GM21717 (cell line): Measurements from ENCODE around the gene KCNN1.
"Not testable (repeated sequence)": the region's sequence is repeated elsewhere in the genome, so short reads cannot be mapped to it uniquely, and the experiment has no call there.

Experiments
- ATAC-seq: cut with Tn5 transposase; IDR thresholded peaks from one replicate; pipeline ENCODE4 v1.9.1; 2021; ENCODE audit warnings: mild to moderate bottlenecking, moderate library complexity; ENCODE audit not compliant: unreplicated experiment

Gene KCNN1

DNA sequence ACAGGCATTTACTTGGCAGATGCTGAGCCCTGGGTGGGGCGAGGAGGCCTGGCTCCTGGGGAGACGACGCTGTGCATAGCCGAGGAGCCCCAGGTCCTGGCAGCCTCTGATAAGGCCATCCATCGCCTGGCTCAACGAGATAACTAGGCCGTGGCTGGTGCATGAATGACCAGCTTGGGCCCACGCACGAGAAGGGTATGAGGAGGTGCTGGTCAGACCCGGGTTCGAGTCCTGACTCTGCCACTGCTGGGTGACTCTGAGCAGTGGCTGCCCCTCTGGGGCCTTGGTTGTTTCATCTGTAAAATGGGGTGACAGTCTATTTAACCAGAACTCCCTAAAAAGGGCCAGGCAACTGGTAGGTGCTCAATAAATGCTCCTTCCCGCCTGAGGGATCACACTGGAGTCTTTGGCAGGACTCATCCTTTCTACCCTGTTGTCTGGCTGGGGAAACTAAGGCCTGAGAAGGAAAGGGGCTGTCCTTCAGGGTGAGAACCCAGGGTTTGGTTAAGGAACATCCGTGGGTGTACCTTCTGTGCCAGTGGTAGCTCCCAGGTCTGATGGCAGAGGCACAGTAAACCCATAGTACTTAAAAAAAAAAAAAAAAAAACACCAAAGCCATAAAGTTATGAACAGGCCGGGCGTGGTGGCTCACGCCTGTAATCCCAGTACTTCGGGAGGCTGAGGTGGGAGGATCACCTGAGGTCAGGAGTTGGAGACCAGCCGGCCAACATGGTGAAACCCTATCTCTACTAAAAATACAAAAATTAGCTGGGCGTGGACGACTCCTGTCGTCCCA is 33.0 kb downstream of the KCNN1 start:
- no peak for ATAC-seq

DNA sequence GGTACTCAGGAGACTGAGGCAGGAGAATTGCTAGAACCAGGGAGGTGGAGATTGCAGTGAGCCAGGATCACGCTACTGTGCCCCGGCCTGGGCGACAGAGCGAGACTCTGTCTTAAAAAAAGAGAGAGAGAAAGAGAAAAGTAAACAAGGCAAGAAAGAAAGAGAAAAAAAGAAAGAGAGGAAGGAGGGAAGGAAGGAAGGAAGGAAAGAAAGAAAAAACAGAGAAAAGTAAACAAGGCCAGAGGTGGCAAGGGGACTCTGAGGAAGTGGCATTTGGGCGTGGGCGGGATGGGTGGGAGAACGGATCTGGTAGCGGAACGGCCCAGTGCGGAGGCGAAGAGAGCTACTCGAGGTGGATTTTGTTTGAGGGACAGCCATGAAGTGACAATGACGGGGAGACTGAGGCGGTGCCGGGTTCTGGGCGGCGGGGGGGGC is 33.6 kb downstream of the KCNN1 start:
- ATAC-seq, result peak; percentile 14

DNA sequence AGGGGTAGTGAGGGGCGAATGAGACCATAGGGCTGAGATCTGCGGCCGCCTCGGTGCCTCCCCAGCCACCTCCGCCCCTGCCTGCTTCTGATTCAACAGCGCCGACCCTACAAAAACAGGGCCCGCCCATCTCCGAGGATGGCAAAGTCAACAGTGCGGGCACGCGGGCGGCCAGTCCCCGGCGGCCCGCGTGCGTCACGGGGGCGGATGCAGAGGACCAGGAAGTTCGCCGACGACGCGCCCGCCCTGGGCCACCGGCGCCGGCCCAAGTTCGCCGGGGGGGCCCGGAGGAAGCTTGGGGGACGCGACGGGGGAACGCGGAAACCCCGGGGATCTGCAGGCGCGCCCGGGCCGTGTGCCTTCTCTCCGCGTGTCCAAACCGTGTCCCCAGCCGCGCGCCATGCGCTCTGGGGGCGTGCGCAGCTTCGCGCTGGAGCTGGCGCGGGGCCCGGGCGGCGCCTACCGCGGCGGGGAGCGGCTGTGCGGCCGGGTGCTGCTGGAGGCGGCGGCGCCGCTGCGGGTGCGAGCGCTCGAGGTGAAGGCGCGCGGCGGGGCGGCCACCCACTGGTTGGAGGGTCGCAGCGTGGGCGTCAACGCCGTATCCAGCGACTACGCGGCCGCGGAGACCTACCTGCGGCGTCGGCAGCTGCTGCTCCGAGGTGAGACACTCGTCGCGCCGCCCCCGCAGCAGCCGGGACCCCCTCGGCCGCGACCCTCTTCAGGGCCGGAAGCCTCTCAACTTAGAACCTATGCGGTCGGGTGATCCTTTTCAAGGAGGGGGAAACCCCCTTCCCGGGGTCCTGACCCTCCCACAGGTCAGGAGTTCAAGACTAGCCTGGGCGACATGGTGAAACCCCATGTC is 34.2 kb downstream of the KCNN1 start:
- ATAC-seq, result peak; percentile 48

DNA sequence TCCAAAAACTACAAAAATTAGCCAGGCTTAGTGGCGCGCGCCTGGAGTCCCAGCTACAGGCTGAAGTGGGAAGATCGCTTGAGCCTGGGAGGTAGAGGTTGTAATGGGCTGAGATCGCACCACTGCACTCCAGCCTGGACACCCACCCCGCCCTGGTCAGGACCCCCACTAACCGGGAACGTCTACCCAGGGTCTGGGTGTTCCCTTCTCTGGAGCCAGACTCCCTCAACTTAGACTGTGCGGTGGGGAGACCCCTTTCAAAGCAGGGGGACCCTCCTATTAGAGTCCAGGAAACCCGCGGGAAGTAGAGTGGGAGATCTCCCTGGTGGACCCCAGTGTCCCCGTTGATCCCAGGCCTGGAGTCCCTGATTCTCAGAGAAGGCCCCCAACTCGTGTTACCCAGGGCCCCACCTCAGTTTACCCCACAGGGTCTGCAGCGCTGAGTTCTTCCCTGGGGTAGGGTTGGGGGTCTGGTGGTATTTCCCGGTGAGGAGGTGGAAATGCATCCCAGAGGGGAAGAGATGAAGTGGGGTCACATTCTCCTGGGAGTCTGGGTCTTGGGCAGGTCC is 35.0 kb downstream of the KCNN1 start:
- peak; percentile 15 for ATAC-seq

DNA sequence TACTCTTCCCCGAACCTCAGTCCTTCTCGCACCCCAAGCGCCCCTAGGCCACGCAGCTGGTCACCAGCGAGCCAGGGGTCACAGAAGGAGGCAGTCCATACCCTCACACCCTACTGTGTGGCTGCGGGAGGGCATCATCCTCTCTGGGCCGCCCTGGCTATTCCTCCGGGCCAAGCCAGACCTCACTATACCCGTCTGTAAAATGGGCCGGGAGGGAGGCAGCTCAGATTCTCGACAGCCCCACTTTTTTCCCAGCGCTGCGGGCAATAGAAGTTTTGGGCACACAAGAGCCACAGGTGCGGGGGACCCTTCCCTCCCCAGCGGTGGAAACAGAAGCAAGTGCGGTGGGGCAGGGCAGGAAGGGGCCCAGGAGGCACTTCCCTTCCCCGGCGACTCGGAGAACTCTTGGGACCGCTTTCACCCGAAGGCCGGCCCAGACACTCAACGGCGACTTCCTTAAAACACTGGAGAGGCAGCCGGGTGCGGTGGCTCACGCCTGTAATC is 35.5 kb downstream of the KCNN1 start:
- ATAC-seq, result no peak

DNA sequence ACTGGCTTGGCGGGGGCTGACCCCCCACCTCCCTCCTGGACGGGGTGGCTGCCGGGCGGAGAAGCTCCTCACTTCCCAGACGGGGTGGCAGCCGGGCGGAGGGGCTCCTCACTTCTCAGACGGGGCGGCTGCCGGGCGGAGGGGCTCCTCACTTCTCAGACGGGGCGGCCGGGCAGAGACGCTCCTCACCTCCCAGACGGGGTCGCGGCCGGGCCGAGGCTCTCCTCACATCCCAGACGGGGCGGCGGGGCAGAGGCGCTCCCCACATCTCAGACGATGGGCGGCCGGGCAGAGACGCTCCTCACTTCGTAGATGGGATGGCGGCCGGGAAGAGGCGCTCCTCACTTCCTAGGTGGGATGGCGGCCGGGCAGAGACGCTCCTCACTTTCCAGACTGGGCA is 38.8 kb downstream of the KCNN1 start:
- not testable (repeated sequence) for ATAC-seq

DNA sequence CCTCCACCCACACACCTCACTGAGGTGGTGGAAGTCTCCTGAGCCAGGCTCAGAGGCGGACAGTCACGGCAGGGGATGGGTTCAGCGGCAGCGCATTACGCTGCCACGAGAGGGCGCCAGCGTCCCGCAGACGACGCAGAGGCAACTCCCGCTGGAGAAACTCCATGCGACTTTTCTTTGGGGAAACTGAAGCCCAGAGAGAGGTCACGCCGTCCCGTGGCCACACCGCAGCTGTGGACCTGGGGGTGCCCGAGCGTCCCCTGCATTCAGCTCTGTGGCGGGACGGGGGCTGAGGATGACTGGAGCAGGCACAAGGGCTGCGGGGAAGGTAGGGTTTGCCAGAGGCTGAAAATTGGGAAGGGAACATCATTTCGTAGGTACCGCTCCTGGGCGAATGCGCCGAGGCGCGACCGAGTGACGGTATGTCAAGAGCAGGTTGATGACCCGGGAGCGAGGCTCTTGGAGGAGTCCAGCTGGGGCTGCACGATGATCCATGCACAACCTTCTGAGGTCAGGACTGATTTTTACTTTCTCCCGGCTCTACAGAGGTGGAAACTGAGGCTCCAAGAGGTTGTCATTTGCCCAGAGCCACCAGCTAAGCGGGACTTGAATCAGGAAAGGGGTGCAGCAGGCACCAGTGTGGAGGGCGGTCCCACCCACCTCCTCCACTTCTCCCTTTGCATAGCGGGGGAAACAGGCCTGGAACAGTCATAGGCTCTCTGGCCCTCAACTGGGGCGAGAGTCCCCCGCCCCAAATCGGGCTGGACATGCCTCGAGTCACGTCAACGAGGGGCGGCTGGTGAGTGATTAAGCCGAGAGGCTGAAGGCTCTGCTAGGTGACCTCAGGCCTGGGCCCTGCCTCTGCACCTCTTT is 40.4 kb downstream of the KCNN1 start:
- peak; percentile 45 for ATAC-seq

DNA sequence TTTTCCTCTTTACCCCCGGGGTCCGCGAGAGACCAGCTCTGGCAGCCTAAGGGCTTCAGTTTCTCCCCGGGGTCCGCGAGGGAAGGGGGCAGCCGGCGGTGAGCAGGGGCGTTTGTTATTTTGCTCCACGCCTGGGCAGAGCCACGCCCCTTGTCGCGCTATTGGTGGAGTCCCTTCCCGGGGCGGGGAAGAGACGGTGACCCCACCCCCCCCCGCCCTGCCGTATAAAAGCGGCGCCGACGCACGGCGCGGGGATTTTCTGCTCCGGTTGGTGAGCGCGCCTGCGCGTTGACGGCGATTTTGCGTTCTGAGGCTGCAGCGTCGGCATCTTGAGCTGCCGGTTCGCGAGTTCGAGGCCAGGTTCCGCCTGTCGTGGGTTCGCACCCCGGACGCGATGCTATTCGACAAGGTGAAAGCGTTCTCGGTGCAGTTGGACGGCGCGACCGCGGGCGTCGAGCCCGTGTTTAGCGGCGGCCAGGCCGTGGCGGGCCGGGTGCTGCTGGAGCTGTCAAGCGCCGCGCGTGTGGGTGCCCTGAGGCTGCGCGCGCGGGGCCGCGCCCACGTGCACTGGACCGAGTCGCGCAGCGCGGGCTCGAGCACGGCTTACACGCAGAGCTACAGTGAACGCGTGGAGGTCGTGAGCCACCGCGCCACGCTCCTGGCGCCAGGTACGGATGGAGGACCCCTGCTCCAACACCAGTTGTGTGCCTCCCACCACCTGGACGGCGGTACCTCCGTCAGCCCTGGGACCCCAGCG is 41.2 kb downstream of the KCNN1 start, which contains the start of gene ARRDC2:
Gene ARRDC2, plus strand, starts transcription at position 254 of the 757 bp plus-strand sequence. Its CDS starts 141 bp downstream, at position 395.
- no peak for ATAC-seq

DNA sequence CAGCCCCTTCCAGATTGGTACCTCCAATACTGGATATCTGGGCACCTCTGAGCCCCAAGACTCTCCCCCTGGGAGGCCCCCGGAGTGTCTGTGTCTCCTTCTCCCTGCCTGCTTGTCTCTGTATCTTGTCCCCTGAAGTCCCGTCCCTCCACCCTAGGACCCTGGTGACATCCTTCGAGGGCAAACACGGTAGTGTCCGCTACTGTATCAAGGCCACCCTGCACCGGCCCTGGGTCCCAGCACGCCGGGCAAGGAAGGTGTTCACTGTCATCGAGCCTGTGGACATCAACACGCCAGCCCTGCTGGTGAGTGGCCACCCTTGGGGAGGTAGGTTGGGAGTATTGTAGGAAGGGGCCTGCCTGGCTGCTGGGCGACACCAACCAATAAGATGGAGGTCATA is 41.9 kb downstream of the KCNN1 start:
- ATAC-seq, result no peak

DNA sequence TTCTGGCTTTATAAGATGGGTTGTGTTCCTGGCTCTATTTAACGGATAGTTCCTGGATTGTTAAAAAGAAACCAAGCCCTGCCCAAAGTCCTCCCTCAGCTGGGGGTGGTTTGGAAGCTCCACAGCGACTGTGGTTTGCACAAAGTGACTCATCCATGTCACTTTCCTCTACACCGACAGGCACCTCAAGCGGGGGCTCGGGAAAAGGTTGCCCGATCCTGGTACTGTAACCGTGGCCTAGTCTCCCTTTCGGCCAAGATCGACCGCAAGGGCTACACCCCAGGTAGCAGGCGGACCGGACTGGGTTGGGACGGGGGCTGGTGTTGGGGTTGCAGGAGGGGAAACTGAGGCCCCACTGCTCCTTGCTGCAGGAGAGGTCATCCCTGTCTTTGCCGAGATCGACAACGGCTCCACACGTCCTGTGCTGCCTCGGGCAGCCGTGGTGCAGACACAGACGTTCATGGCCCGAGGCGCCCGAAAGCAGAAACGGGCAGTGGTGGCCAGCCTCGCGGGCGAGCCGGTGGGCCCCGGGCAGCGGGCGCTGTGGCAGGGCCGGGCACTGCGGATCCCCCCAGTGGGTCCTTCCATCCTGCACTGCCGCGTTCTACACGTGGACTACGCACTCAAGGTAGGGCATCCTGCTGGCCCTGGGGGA is 42.6 kb downstream of the KCNN1 start:
- no peak for ATAC-seq

DNA sequence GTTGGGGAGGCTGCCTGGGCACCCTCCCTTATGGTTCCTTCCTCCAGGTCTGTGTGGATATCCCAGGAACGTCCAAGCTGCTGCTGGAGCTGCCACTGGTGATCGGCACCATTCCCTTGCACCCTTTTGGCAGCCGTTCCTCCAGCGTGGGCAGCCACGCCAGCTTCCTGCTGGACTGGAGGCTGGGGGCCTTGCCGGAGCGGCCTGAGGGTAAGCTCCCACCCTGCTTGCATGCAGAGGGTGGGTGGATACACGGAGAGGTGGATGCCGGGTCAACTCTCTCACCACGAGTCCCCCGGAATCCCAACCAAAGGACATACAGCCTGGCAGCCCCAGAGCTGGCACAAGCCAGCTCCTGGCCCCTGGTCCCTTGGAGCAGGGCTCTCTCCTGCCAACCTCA is 43.2 kb downstream of the KCNN1 start:
- no peak for ATAC-seq

DNA sequence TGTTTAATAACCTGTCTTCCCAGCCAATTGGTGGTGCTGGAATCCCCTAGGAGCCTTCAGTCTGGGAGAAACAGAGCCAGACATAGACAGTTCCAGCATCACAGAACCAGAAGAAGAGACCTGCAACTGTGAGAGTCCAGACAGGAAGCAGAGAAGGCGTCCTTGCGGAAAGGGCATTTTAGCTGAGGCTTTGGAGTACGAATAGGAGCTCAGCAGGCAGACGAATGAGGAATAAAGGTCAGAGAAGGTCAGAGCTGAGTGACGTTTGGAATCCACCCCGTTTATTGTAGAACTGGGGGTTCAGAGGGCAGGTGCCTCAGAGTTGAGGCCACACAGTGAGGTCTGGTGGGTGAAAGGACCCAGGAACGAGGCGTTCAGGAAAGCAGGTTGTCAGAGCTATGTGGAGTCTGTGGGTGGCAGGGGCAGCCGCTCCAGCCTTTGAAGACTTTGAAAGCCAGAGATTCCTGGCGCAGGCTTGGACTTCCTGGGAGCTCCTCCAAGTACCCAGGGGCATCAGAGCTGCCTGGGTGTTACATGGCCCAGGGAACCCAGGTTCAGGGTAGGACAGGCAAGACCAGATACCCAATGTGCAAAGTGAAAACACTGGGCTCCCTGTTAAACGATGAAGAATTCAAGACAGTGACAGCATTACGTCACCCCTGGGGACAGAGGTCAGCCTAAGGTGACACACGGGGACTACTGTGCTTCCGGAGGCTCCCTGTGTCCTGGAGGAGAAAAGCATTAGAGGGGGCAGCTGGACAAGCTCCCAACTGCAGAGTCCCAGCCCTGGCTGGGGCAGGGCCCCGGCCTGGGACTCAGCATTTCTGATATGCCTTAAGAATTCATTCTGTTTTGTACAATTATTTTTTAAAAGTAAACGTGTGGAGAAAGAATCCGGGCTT is 46.6 kb downstream of the KCNN1 start:
- no peak for ATAC-seq

DNA sequence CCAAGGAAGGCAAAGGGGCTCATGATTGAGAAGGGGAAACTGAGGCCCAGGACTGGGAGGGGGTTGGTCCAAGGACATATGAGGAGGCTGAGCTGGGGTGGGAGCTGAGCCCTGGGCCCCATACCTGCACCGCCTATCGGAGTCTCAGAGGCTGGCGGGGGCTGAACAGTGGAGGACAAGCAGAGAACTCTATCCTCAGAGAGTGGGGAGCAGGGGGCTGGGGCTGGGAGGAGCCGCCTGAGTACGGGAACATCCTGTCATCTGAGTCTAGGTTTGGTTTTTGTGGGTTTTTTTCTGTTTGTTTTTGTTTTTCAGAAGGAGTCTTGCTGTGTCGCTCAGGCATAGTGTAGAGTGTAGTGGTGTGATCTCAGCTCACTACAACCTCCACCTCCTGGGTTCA is 47.3 kb downstream of the KCNN1 start:
- no peak for ATAC-seq

DNA sequence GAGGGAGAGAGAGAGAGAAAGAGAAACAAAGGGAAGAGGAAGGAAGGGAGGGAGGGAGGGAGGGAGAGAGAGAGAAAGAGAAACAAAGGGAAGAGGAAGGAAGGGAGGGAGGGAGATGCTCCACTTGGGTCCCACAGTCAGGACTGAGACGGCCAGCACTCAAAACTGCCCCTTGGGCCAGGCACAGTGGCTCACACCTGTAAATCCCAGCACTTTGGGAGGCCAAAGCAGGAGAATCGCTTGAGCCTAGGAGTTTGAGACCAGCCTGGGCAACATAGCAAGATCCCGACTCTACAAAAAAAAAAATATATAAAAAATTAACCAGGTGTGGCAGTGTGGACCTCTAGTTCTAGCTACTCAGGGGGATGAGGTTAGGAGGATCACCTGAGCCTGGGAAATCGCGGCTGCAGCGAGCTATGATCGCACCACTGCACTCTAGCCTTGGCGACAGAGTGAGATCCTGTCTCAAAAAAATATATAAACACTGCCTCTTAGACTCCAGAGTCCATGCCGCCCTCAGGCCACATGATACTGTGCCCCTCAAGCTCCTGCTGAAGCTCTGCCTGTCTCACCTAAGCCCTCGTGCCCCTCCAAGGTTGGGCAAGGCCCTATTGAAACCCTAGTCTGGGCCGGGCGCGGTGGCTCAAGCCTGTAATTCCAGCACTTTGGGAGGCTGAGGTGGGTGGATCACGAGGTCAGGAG is 49.5 kb downstream of the KCNN1 start:
- ATAC-seq, result no peak

DNA sequence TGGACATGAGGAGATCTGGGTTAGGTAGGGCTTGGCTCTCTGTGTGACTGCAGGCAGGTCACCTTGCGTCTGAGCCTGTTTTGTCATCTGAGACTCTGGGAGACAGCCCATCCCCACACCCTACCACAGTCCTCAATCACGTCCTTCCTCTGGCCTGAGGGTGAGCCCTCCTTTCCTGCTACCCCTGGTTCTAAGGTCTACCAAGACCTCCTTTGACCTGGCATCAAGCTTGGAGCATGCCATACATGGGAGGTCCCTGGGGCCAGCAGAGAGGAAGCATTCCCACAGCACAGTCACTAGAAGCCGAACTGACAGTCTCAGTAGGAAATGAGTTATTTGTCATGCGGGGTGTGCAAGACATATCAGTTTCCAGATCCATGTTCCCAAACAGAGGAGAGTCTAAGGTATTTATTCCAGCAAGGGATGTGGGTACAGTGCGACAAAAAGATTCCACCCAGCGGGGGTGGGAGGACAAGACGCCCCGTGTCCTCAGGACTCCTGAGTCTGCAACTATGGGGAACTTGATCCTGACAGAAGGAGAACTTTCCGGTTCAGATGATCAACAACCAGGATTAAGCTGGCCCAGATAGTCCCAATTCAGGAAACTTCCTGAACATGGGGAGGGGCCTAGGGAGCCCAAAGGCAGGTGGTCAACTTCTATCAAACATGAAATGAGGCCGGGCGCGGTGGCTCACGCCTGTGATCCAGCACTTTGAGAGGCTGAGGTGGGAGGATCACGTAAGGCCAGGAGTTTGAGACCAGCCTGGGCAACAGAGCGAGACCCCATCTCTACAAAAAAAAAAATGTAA is 50.6 kb downstream of the KCNN1 start:
- ATAC-seq, result no peak

DNA sequence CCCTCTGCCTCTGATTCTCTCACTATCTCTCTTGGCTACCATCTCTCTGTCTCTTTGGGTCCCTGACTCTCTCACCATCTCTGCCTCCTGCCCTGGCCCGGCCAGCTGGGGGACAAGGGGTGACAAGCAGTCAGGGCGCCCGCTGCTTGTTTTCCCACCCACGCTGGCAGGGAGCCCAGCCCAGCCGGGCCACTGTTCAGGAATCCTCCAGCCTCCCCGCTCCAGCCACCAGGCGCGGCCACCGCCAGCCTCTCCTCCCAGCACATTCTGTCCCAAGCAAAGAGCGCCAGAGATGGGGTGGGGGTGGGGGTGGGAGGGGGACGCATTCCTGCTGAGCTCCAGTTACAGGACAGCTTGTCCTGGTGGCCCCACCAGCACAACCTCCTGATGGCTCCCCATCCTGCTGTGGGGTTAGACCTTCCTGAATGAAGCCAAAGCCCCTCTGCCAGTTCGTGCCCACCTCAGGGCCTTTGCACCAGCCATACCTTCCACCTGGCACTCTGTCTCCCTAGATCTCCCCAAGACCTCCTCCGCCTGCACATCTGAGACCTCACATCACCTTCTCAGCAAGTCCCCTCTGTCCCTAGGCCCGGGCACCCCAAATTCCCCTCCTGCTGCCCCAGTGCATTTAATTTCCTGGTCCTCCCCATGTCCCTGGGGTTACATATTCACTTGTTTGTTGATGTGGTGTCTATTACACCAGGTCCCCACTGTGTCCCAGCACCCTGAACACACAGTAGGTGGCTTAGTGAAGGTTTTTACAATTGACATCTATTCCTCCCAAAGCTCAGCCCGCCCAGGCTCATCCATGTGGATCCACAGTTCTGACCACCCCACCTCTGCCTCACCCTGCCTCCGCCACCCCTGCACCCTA is 53.5 kb downstream of the KCNN1 start:
- ATAC-seq, result no peak
